SK-N-SH (cell line): ENCODE measurements around the gene EPB41L1. TPM values are rescaled to one million over a fixed set of nuclear protein-coding genes. Genes with fewer than 3 reads are reported as not detected.

Source experiments
- CTCF ChIA-PET: fragments of 300-600, 350-600 bp; formaldehyde crosslinking; extraction: SDS; loops from one replicate; lab custom pipeline; 2021; lab: Yijun Ruan, JAX
- POLR2A ChIA-PET: fragments of 350-600 bp; sonication (Branson Sonifier 250); formaldehyde crosslinking; extraction: SDS; loops from one replicate; lab custom pipeline; 2020; ENCODE audit warnings: antibody characterized with exemption, inconsistent platforms; lab: Yijun Ruan, JAX
- DNase-seq: peaks from one replicate; pipeline ENCODE4 v3.0.0; 2012
- H2AFZ ChIP-seq: fragments of 200-600 bp; sonication (generic); 2 replicates; pipeline ENCODE4 v1.8.1; 2016; ENCODE audit warnings: antibody characterized with exemption, mild to moderate bottlenecking, low read depth
- H3F3A ChIP-seq: fragments of 200-600 bp; sonication (generic); replicated peaks from 2 replicates; pipeline ENCODE3; 2016; ENCODE audit warnings: antibody characterized with exemption, mild to moderate bottlenecking; ENCODE audit not compliant: insufficient read depth
- H3K27ac ChIP-seq, 2 experiments: fragments of 200-500 bp in 1 of 2; fragments of 200-600 bp in 1 of 2; sonication (Bioruptor generic) in 1 of 2; sonication (generic), shearing (Covaris generic) in 1 of 2; 2 replicates each; pipeline versions ENCODE4 v1.5.1 to v1.6.1; 2014 to 2016; ENCODE audit warnings: low read depth in 2 of 2, inconsistent platforms in 1 of 2, low read length in 1 of 2, mild to moderate bottlenecking in 1 of 2, mixed read lengths in 1 of 2
- H3K27me3 ChIP-seq: fragments of 200-600 bp; sonication (generic), shearing (Covaris generic); 2 replicates; pipeline ENCODE4 v1.6.1; 2016; ENCODE audit warnings: mixed run types; ENCODE audit not compliant: insufficient read depth
- H3K36me3 ChIP-seq, 2 experiments: fragments of 200-500 bp in 1 of 2; fragments of 200-600 bp in 1 of 2; sonication (Bioruptor generic) in 1 of 2; sonication (generic) in 1 of 2; replicated peaks in 1 of 2; 2 replicates each; pipeline versions ENCODE3 to v1.5.1; 2014 to 2016; ENCODE audit warnings: low read length in 1 of 2, mild to moderate bottlenecking in 1 of 2; ENCODE audit not compliant: insufficient read depth in 2 of 2, control insufficient read depth in 1 of 2
- H3K4me1 ChIP-seq, 2 experiments: fragments of 200-500 bp in 1 of 2; fragments of 200-600 bp in 1 of 2; sonication (Bioruptor generic) in 1 of 2; sonication (generic), shearing (Covaris generic) in 1 of 2; 2 replicates each; pipeline versions ENCODE4 v1.5.1 to v1.6.1; 2014 to 2016; ENCODE audit warnings: low read depth in 1 of 2, low read length in 1 of 2, mixed run types in 1 of 2; ENCODE audit not compliant: insufficient read depth in 2 of 2, control insufficient read depth in 1 of 2
- H3K4me2 ChIP-seq: fragments of 200-600 bp; sonication (generic), shearing (Covaris generic); 2 replicates; pipeline ENCODE4 v1.6.1; 2017; ENCODE audit warnings: mixed run types
- H3K4me3 ChIP-seq, 2 experiments: fragments of 200-500 bp in 1 of 2; fragments of 200-600 bp in 1 of 2; sonication (Bioruptor generic) in 1 of 2; sonication (generic), shearing (Covaris generic) in 1 of 2; 2 replicates each; pipeline versions ENCODE4 v1.5.1 to v1.8.1; 2014 to 2016; ENCODE audit warnings: low read depth in 2 of 2, inconsistent platforms in 1 of 2, low read length in 1 of 2, mild to moderate bottlenecking in 1 of 2, mixed read lengths in 1 of 2, moderate library complexity in 1 of 2
- H3K79me2 ChIP-seq: fragments of 200-600 bp; sonication (generic); 2 replicates; pipeline ENCODE4 v1.8.1; 2017; ENCODE audit warnings: mild to moderate bottlenecking; ENCODE audit not compliant: insufficient read depth
- H3K9ac ChIP-seq: fragments of 200-600 bp; sonication (generic); 2 replicates; pipeline ENCODE4 v1.6.1; 2017; ENCODE audit warnings: mixed run types
- H3K9me2 ChIP-seq: fragments of 200-600 bp; sonication (generic); 2 replicates; pipeline ENCODE4 v1.6.1; 2017; ENCODE audit warnings: mixed run types
- H3K9me3 ChIP-seq: fragments of 200-600 bp; sonication (generic); 2 replicates; pipeline ENCODE4 v1.6.1; 2017; ENCODE audit warnings: mixed run types, mild to moderate bottlenecking, moderate library complexity
- H4K20me1 ChIP-seq: fragments of 200-600 bp; sonication (generic); 2 replicates; pipeline ENCODE4 v1.6.1; 2017; ENCODE audit warnings: mild to moderate bottlenecking, mixed run types; ENCODE audit not compliant: insufficient read depth
- EP300 ChIP-seq, 2 experiments: IDR thresholded peaks; 2 replicates each; pipeline versions ENCODE4 v1.4.0 to v1.6.1; 2012; ENCODE audit warnings: borderline replicate concordance in 1 of 2, low read depth in 1 of 2, low read length in 1 of 2
- EZH2phosphoT487 ChIP-seq: fragments of 200-600 bp; sonication (generic); IDR thresholded peaks from 2 replicates; pipeline ENCODE4 v1.6.1; 2017; ENCODE audit warnings: low read depth, mixed run types, mild to moderate bottlenecking, antibody characterized with exemption, moderate library complexity, borderline replicate concordance
- GABPA ChIP-seq: IDR thresholded peaks from 2 replicates; pipeline ENCODE4 v1.4.0; 2012; ENCODE audit warnings: low read depth, mild to moderate bottlenecking
- GATA2 ChIP-seq: sonication (generic); formaldehyde crosslinking; IDR thresholded peaks from 2 replicates; pipeline ENCODE4 v1.5.0; 2020; ENCODE audit warnings: mild to moderate bottlenecking, missing genetic modification reagents
- MEF2A ChIP-seq: IDR thresholded peaks from 2 replicates; pipeline ENCODE4 v1.4.0; 2012; ENCODE audit warnings: low read depth, borderline replicate concordance
- MXI1 ChIP-seq: IDR thresholded peaks from 2 replicates; pipeline ENCODE4 v1.6.1; 2012; ENCODE audit warnings: mild to moderate bottlenecking, low read depth, low read length, improper control_type of control experiment
- NFIC ChIP-seq: IDR thresholded peaks from 2 replicates; pipeline ENCODE4 v1.4.0; 2012; ENCODE audit warnings: borderline replicate concordance
- RAD21 ChIP-seq: IDR thresholded peaks from 2 replicates; pipeline ENCODE4 v1.6.1; 2012; ENCODE audit warnings: mild to moderate bottlenecking, low read length
- RFX5 ChIP-seq: IDR thresholded peaks from 2 replicates; pipeline ENCODE4 v1.6.1; 2012; ENCODE audit warnings: mild to moderate bottlenecking, improper control_type of control experiment, low read length
- SIN3A ChIP-seq: IDR thresholded peaks from 2 replicates; pipeline ENCODE4 v1.6.1; 2012; ENCODE audit warnings: low read depth, mild to moderate bottlenecking, low read length, moderate library complexity, borderline replicate concordance
- TAF1 ChIP-seq: IDR thresholded peaks from 2 replicates; pipeline ENCODE4 v1.6.1; 2012; ENCODE audit warnings: low read depth, mild to moderate bottlenecking, low read length, moderate library complexity, borderline replicate concordance
- TCF12 ChIP-seq: IDR thresholded peaks from 2 replicates; pipeline ENCODE4 v1.4.0; 2012
- WGBS: methylation state at CpG from one replicate; pipeline ENCODE4 v1.1.6; 2017; ENCODE audit warnings: low lambda C conversion rate; 5-methylcytosine and 5-hydroxymethylcytosine counted together
- polyA plus RNA-seq, 3 experiments: library from polyadenylated mRNA; depleted of rRNA; stranded (reverse); fragments of >200 nt; gene quantifications; 2 replicates each; pipeline ENCODE4 v1.2.3, GENCODE V29; 2012
- TF ChIP-seq, protein P1 (sequence below): IDR thresholded peaks from 2 replicates; pipeline ENCODE4 v1.4.0; 2012; ENCODE audit warnings: low read depth
- TF ChIP-seq, protein P2 (sequence below): fragments of 150-350 bp; IDR thresholded peaks from 2 replicates; pipeline ENCODE4 v1.6.1; 2017; ENCODE audit warnings: antibody characterized with exemption, low read length, low read depth, borderline replicate concordance
- TF ChIP-seq, protein P3 (sequence below): IDR thresholded peaks from 2 replicates; pipeline ENCODE4 v1.4.0; 2012; ENCODE audit warnings: low read depth, borderline replicate concordance

The EPB41L1 gene
- polyA plus RNA-seq, 1 of the 3 experiments (the other 2 are of a cell fraction) = 26.1 TPM

DNA sequence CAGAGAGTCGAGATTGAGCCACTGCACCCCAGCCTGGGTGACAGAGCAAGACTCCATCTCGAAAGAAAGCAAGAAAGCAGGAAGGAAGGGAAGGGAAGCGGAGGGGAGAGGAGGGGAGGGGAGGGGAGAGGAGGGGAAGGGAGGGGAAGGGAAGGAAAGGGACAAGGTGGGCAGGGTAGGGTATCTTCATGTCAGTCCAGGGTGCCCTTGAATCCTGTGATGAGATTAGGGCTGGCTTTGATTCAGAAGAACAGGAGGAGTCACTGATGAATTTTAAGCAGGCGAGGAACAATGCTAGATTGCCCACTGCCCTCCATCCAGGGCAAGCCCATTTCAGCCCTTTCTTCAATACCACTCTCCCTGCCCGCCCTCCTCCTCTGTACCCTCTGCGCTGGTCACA, 35.0 kb upstream of the EPB41L1 start:
- Histone ChIP-seq H3F3A (peaks cover 7% of the 10 kb centered on the region), H4K20me1 (no peaks in the 10 kb centered on the region), H3K27me3 (no peaks in the 10 kb centered on the region), H3K9me3 (no peaks in the 10 kb centered on the region), H3K79me2 (no peaks in the 10 kb centered on the region), H2AFZ (no peak overlapping the region), H3K4me3 (no peak overlapping the region), H3K4me1 (no peaks in the 10 kb centered on the region), H3K27ac (no peak overlapping the region), H3K9ac (no peak overlapping the region), H3K36me3 (no peaks in the 10 kb centered on the region), H3K9me2 (no peaks in the 10 kb centered on the region), H3K4me2 (no peak overlapping the region)
- 73% methylated on average over 6 of the region's 6 CpGs for WGBS
- POLR2A ChIA-PET = no interaction called here
- no peak for DNase-seq
- CTCF ChIA-PET = interaction anchor here (1.1 kb wide), 2 partner anchors 125 to 499 kb away, joined by 3 to 4 read pairs; no protein-coding TSS in a partner anchor
- no peak for TF ChIP-seq EP300 (IDR thresholded peaks at IDR 0.05; ENCODE audit: borderline replicate concordance in 1 of 2, low read depth in 1 of 2, low read length in 1 of 2)
- TF ChIP-seq SIN3A = no peak
- TF ChIP-seq RAD21 = no peak
- TF ChIP-seq, protein P1, sequence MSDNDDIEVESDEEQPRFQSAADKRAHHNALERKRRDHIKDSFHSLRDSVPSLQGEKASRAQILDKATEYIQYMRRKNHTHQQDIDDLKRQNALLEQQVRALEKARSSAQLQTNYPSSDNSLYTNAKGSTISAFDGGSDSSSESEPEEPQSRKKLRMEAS = no peak

DNA sequence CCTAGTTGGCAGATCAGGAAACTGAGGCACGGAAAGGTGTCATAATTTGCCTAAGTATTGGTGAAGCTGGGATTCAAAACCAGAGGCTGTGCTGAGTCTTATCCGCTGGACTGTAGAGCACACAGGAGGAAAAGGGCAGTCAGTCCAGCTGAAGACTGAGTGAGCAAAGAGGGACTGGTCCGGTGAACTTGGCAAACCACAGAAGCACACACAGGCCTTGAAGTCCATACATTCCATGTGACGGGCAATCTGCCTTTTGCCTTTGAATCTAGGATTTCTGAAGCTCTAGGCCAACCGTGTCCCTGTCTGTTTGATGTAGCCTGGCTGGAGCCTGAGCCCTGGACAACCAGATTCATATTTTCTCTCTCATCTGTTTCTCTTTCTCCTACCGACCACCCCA, 34.3 kb upstream of the EPB41L1 start:
- no peaks in the 10 kb centered on the region for H3K36me3 ChIP-seq
- CTCF ChIA-PET = interaction anchor here (1.1 kb wide), 2 partner anchors 125 to 500 kb away, joined by 3 to 4 read pairs; no protein-coding TSS in a partner anchor
- H3K4me2 ChIP-seq = no peak overlapping the region
- no peak overlapping the region for H2AFZ ChIP-seq
- H3K27me3 ChIP-seq = no peaks in the 10 kb centered on the region
- no peak for TF ChIP-seq TCF12
- TF ChIP-seq GATA2 = no peak
- TF ChIP-seq, protein P2, sequence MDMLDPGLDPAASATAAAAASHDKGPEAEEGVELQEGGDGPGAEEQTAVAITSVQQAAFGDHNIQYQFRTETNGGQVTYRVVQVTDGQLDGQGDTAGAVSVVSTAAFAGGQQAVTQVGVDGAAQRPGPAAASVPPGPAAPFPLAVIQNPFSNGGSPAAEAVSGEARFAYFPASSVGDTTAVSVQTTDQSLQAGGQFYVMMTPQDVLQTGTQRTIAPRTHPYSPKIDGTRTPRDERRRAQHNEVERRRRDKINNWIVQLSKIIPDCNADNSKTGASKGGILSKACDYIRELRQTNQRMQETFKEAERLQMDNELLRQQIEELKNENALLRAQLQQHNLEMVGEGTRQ = no peak
- no peak for TF ChIP-seq TAF1
- TF ChIP-seq, protein P3, sequence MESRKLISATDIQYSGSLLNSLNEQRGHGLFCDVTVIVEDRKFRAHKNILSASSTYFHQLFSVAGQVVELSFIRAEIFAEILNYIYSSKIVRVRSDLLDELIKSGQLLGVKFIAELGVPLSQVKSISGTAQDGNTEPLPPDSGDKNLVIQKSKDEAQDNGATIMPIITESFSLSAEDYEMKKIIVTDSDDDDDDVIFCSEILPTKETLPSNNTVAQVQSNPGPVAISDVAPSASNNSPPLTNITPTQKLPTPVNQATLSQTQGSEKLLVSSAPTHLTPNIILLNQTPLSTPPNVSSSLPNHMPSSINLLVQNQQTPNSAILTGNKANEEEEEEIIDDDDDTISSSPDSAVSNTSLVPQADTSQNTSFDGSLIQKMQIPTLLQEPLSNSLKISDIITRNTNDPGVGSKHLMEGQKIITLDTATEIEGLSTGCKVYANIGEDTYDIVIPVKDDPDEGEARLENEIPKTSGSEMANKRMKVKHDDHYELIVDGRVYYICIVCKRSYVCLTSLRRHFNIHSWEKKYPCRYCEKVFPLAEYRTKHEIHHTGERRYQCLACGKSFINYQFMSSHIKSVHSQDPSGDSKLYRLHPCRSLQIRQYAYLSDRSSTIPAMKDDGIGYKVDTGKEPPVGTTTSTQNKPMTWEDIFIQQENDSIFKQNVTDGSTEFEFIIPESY = no peak
- TF ChIP-seq RFX5 = no peak
- TF ChIP-seq MEF2A = no peak
- TF ChIP-seq NFIC = no peak
- TF ChIP-seq MXI1 = no peak
- no peak for TF ChIP-seq GABPA
- no peak for TF ChIP-seq EP300 (IDR thresholded peaks at IDR 0.05; ENCODE audit: borderline replicate concordance in 1 of 2, low read depth in 1 of 2, low read length in 1 of 2)
- TF ChIP-seq EZH2phosphoT487 = no peak
- no peaks in the 10 kb centered on the region for H3K9me3 ChIP-seq
- H3K9ac ChIP-seq = no peak overlapping the region
- POLR2A ChIA-PET = no interaction called here
- H3K9me2 ChIP-seq = no peaks in the 10 kb centered on the region
- H3F3A ChIP-seq = peaks cover 7% of the 10 kb centered on the region
- 85% methylated on average over 6 of the region's 6 CpGs for WGBS
- H3K4me3 ChIP-seq = no peak overlapping the region
- H3K4me1 ChIP-seq = no peaks in the 10 kb centered on the region
- H3K79me2 ChIP-seq = no peaks in the 10 kb centered on the region
- H3K27ac ChIP-seq = no peak overlapping the region
- DNase-seq = no peak
- no peaks in the 10 kb centered on the region for H4K20me1 ChIP-seq
